ENCODE data around the gene STAT1. TPM values are rescaled to one million over a fixed set of nuclear protein-coding genes. Genes with fewer than 3 reads are reported as not detected.
A peak's percentile ranks its signal among the peaks of the same experiment; 100 is the strongest.

The STAT1 gene
- total RNA-seq = 186 TPM
- long read RNA-seq, full-length matches to known transcripts = 104 of 349 reads
- long read RNA-seq, partial matches to known transcripts = 217 of 349 reads
- long read RNA-seq, other reads (novel, unspliced or antisense) = 28 of 349 reads

DNA sequence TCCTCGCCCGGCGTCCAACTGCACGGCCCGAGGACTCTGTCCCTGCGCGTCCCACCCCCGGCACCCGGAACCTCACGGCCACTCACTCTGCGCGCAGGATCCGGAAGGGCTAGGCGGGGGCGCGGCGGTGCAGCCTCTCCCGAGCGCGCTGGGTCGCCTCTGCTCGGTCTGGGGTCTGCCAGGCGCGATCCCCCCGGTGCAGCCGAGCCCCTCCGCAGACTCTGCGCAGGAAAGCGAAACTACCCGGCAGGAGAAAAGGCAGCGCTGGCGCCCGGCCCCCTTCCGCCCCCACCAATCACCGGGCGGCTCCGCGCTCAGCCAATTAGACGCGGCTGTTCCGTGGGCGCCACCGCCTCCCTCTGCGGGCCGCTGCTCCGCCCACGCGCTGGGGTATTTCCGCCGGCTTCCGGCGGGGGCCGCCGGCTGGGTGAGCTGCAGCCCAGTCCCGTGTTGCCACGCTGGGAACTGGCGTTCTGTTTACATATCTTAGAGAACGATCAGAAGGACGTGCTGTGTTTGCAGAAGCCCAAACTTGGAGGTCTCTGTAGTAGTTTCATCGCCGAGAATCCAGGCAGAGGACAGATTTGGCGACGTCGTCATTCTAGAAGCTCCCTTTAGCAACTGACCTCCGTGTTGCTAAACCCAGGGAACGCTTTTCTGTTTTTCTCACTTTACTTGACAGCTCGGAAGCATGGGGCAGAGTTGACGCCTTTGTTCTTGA, at the start of gene STAT1:
Gene STAT1, minus strand, starts transcription at position 240 of the 721 bp plus-strand sequence. CDS start 4,168 bp downstream, outside the sequence.
- peak; percentile 98 for DNase-seq (ENCODE audit: low spot score)

GRCh38 chr2:191063584-191063983, 49.6 kb upstream of the STAT1 start:
- DNase-seq (ENCODE audit: low spot score) = no peak

GRCh38 chr2:191061381-191061980, 47.5 kb upstream of the STAT1 start:
- DNase-seq (ENCODE audit: low spot score) = no peak

GRCh38 chr2:191059308-191059707, 45.3 kb upstream of the STAT1 start:
- DNase-seq (ENCODE audit: low spot score) = no peak

- no peak for DNase-seq (ENCODE audit: low spot score)
Measured at GRCh38 chr2:191056228-191056627, 42.3 kb upstream of the STAT1 start.

- DNase-seq (ENCODE audit: low spot score) = no peak
Measured at GRCh38 chr2:191053256-191053655, 39.3 kb upstream of the STAT1 start.

DNA sequence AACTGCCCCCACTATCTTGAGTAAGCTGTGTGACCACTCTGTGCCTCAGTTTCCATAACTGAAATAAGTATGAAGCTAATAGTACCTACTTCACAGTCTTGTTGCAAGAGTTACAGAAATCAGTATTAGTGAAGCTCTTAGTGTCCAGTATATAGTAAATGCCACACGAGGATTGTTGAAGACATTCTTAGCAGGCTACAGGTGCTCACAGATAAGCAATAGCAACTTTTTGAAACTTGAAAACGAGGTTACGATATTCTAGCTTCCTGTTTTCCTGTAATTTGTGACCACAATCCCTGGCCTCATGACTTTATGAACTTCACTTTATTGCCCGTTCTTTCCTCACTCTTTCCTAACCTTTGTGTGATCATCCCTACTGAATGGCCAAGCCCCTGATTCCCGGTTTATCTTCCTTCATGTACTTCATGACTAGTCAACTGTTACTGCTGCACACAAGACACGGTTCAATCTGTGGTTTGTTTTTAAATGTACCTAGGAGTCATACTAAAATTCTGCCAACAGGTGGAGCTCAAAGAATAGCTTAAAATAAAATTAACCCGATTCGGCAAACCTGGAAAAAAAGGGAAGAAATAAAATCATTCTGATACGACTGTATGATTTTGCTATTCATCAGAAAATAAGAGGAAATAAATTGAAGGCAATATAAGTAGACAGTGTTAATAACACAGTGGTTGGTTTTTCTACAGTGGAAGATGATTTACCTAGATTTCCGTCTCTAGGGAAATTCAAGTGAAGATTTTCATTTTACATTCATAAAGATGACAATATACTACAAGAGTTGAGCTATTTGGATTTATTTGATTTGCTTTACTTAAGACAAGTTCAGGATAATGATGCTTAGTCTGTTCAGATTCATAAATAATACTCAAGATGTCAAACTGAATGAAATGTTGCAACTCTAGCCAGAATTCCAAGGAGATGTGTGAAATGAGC, 38.1 kb upstream of the STAT1 start:
- no peak for DNase-seq (ENCODE audit: low spot score)

DNA sequence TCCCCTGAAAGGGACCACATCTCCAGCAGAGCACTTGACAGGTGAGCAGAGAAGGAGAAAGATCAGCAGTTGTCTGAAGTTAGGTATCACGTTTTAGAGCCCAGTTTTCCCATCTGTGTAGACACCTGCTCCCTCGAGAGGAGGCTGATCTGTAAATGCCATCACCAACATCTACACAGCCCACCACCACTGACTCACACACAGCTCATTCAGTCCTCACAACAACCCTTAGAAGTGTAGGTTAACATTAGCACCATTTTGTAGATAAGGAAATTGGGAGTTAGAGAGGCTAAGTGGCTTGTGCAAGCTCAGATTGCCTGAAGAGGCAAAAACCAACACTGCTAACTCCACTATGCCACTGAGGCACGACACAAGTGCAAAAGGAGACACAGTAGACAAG, 37.2 kb upstream of the STAT1 start:
- DNase-seq (ENCODE audit: low spot score) = no peak

DNA sequence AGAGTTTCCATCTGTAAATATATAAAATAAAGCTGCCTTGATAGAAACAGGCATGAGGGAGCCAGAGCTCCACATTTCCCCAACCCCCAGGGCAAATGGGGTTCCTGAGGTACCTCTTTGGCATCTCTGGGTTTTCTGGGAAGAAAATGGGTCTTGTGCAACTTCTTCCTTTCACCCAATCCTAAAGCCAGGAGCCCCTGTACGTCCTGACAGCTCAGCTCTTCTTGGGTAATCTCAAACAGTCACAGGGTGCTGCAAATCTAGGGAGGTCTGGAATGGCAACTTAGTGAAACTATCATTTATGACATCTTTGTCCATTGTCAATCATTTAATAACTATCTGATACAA, 36.6 kb upstream of the STAT1 start:
- DNase-seq (ENCODE audit: low spot score) = no peak

- no peak for DNase-seq (ENCODE audit: low spot score)
Measured at GRCh38 chr2:191049728-191050639, 36.0 kb upstream of the STAT1 start.

- no peak for DNase-seq (ENCODE audit: low spot score)
Measured at GRCh38 chr2:191048073-191048472, 34.1 kb upstream of the STAT1 start.

GRCh38 chr2:191045141-191045540, 31.2 kb upstream of the STAT1 start:
- no peak for DNase-seq (ENCODE audit: low spot score)

DNA sequence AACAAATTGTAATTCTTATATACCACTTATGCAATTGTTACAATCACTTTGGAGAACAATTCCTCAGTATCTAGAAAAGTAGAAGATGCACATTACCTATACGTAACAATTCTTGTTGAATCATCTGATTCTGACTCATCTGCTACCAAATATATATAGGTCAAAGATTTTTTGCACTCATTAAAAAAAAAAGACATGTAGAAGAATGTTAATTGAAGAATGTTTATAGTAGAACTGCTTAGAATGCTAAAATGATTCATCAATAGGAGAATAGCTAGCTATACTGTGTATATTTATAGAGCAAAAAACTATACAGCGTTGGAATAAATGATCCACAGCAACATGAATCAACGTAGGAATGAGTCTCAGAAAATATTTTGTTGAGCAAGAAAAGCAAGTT, 29.5 kb upstream of the STAT1 start:
- DNase-seq (ENCODE audit: low spot score) = no peak

DNA sequence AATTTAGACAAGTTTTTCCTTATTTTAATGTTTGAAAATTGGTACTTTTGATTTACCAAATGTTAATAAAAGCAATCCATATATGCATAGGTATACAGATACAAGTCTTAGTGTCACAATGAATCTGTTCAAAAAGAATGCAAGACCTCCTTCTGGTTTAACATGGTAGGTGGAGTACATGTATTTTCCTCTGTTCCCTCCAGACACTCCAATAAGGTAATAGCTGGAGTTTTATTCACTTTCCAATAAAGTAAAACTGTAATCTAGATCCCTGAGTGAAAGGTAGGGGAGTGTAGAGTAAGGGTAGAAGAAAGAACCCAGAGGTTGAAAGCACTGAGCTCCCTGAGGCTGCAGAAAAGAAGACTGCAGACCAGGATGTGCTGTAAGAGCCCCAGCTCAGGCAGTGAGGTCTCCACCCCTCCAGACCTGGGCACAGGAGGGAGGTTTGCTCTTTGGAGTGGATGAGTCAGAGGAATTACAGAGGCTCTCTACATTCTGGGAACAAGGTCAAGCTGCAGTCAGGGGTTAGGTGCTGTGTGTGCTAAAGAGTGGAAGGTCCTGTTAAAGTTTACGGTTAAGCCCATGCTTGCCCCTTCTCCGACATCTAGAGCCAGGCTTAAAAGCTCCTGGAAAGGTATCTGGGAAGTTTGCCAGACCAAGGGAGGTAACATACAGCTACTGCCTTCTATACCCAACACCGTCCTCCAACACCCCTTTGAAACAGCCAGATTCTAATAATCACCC, 27.6 kb upstream of the STAT1 start:
- DNase-seq (ENCODE audit: low spot score) = no peak

- DNase-seq (ENCODE audit: low spot score) = no peak
Measured at GRCh38 chr2:191039616-191040015, 25.6 kb upstream of the STAT1 start.

DNA sequence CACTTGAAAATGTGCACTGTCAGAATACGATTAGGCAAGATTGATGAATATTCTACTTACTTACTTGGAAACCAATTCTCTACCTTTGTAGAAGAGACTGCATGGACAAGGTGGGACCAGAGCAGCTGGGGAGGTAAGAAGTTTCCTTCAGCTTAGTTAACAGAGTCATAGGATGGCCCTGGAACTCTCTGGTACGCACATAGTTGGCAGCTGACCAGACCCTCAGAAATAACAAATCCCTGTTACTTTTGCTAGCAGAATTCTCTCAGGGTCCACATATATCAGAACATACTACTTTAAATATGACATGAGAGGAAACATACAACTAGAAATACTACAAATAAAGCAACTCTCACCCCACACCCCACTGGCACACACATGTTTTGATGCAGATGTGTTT, 24.8 kb upstream of the STAT1 start:
- DNase-seq (ENCODE audit: low spot score) = no peak

DNA sequence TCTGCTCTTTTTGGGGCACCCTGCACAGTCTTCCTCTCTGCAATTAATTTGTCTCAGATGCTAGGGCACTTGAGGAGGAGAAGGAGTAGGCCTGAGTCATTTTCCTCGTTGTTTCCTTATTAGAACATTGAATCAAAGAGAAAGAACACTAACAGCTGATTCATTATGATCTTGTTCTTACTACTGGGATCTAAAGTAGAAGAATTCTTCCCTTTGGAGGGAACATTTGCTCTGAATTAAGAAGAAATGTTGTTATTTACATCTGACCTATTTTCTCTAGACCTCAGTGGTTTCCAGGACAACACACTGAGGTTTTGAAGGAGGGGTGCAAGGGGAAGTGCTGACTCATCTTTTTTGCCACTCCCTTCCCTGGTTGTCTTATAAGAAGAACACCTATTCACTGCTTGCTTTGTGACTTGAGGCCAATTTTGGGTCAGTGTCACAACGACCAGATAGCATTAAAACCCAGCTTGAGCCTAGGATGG, 24.3 kb upstream of the STAT1 start:
- DNase-seq (ENCODE audit: low spot score) = no peak

DNA sequence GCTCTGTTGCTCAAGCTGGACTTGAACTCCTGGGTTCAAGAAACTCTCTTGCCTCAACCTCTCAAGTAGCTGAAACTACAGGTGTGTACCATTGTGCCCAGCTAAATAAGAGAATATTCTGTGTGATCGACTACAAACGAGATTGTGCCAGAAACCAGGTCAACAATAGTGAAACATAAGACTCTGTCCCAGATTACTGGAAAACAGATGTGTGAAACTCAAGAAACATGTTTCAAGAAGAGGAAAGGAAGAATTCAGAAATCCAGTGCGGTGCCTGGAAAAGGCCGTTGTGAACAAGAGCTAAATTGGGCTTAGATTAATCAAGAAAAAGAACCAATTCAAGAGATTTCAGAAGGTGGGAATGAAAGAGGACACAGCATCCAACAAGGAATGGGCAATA, 23.4 kb upstream of the STAT1 start:
- no peak for DNase-seq (ENCODE audit: low spot score)

DNA sequence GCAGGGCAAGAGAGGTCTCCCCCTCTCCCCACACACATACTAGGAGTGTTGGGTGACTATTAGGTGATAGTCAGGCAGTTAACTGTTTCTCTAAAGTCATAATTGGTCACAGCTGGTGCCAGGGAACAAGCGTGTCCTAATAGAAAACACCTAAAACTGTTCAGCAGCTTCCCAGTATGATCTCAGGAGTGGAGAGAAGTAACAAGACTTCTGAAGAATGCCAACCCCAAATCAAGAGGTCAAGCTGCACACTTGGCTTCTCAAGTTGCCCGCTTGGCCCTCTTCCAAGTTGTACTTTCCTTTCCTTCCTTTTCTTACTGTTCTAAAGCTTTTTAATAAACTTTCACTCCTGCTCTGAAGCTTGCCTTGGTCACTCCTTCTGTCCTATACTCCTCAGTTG, 22.4 kb upstream of the STAT1 start:
- no peak for DNase-seq (ENCODE audit: low spot score)

Data from mesenteric fat pad (tissue), 1 donor.